Hair follicular keratinocyte (primary cell): ENCODE results near the gene SRRM4. TPM values are rescaled to one million over a fixed set of nuclear protein-coding genes. Genes with fewer than 3 reads are reported as not detected.

Experiments used
- total RNA-seq: library from RNA; depleted of rRNA; stranded (reverse); fragments of >200 nt; gene quantifications from 2 replicates; pipeline ENCODE4 v1.2.3, GENCODE V29; 2015

SRRM4 gene
- not detected in 2 replicates for total RNA-seq

GRCh38 chr12:118981285-118982211, at the start of gene SRRM4:
TSS of gene SRRM4 (plus strand) at chr12:118981541. CDS start at chr12:118981883, 342 bp downstream.

GRCh38 chr12:119178544-119179334, 197.4 kb downstream of the SRRM4 start, which contains the start of gene HSPB8:
TSS of gene HSPB8 (plus strand) at chr12:119178931. CDS start at chr12:119179313, 382 bp downstream.

Other genes starting within 250 kb of the SRRM4 start
- gene HSPB8, start 197.4 kb downstream of the SRRM4 start, total RNA-seq = 0.15 and 0.39 TPM in 2 replicates